ENCODE results near the gene ELOA2.

- TF ChIP-seq CTCF (conservative IDR thresholded peaks at IDR 0.05; ENCODE audit: low read length) (no peak), EZH2phosphoT487 (IDR thresholded peaks at IDR 0.05; ENCODE audit: borderline replicate concordance) (no peak)
Observed at GRCh38 chr18:47054369-47054768, 18.9 kb upstream of the ELOA2 start.
